A673 (cell line): ENCODE results near the gene DYNC1LI2.

Source experiments
- EZH2 ChIP-seq: fragments of 200-600 bp; sonication (generic); IDR thresholded peaks from 2 replicates; pipeline ENCODE4 v1.6.1; 2017; ENCODE audit warnings: borderline replicate concordance, low read depth, mild to moderate bottlenecking, mixed read lengths, antibody characterized with exemption, low read length; ENCODE audit not compliant: poor library complexity, severe bottlenecking
- TF ChIP-seq, protein P1 (sequence below): fragments of 300-800, 200-600 bp; sonication (generic); conservative IDR thresholded peaks from 2 replicates; pipeline ENCODE4 v1.5.1; 2017; ENCODE audit warnings: low read depth, mild to moderate bottlenecking, antibody characterized with exemption, low read length, moderate library complexity, mixed read lengths

DNA sequence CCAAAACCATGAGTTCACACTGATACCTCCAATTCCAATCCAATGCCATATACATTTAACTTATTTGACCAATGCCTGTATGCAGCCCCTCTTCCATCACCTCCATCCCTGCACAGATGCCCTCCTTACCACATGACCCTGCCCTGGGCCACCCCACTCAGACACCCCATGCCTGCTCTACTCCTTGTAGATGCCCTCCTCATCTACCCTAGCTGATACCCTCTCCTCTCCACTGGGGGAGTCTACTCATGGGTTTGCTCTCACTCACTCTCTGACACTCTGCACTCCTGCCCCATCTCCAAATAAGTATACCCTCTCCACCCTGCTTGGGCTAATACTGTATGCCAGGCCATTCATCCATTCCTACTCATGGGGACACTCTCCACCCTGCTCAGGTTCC is 38.9 kb downstream of the DYNC1LI2 start:
- TF ChIP-seq, protein P1, sequence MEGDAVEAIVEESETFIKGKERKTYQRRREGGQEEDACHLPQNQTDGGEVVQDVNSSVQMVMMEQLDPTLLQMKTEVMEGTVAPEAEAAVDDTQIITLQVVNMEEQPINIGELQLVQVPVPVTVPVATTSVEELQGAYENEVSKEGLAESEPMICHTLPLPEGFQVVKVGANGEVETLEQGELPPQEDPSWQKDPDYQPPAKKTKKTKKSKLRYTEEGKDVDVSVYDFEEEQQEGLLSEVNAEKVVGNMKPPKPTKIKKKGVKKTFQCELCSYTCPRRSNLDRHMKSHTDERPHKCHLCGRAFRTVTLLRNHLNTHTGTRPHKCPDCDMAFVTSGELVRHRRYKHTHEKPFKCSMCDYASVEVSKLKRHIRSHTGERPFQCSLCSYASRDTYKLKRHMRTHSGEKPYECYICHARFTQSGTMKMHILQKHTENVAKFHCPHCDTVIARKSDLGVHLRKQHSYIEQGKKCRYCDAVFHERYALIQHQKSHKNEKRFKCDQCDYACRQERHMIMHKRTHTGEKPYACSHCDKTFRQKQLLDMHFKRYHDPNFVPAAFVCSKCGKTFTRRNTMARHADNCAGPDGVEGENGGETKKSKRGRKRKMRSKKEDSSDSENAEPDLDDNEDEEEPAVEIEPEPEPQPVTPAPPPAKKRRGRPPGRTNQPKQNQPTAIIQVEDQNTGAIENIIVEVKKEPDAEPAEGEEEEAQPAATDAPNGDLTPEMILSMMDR: no peak
- no peak for TF ChIP-seq EZH2
